Measurements from ENCODE around the gene RAPGEF3.

GRCh38 chr12:47742253-47742825, 16.3 kb downstream of the RAPGEF3 start:
- TF ChIP-seq ATF1 (CRISPR knock-in tag; IDR thresholded peaks at IDR 0.05) (no peak), NCOA1 (CRISPR knock-in tag; IDR thresholded peaks at IDR 0.05) (no peak)
